ENCODE results near the gene KANK2.

- TF ChIP-seq POLR2A (IDR thresholded peaks at IDR 0.05; ENCODE audit: low read length), result no peak
- no peak for TF ChIP-seq GATA1 (IDR thresholded peaks at IDR 0.05; ENCODE audit: low read depth, low read length)
Observed at GRCh38 chr19:11226716-11227166, 29.4 kb upstream of the KANK2 start.

All from erythroblast (primary cell).